ENCODE results near the gene ATP4B. TPM values are rescaled to one million over a fixed set of nuclear protein-coding genes. Genes with fewer than 3 reads are reported as not detected.

Gene ATP4B
- total RNA-seq, 1 experiment from 2014 or later = not detected

DNA sequence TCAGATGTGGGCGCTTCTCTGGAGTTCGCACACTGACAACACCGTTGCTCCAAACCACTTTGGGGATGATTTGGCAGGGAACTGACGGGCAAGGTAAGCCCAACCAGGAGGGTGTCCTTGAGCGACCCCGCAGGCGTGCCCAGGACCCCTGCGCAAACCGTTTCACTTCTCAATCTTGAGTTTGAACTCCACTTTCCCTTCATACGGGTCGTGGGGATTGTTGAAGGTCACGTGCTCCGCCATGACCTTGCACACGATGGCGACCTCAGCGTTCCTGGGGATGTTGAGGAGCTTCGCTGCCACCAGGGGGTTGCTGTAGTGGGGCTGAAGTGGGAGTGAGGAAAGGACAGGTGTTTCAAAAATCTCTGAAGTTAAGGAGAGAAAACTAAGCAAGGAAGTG, 8.8 kb downstream of the ATP4B start:
- Histone ChIP-seq H3K9me3 (no peaks in the 10 kb centered on the region), H3K27me3 (no peaks in the 10 kb centered on the region), H3K4me3 (no peak overlapping the region), H3K36me3 (peaks cover 9% of the 10 kb centered on the region)
- no peak for DNase-seq

DNA sequence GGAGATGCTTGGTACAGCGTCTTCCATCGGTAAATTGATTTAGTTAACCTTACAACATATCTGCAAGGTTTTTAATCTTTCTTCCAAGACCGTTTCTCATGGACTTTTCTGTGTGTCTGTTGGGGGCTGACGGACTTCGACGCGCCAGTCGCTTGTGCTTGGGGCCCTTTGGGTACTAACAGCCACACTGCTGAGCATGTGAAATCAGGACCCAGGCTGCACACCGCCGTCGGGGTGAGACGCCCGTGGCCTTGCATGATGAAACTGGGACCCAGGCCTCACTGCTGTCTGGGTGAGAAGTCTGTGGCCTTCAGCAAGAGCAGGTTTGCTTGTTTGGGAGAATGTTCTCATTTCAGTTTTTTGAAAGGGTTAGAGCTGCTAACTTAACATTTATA, 9.8 kb downstream of the ATP4B start:
- no peak for DNase-seq
- no peak overlapping the region for H3K4me3 ChIP-seq
- peaks cover 13% of the 10 kb centered on the region for H3K36me3 ChIP-seq
- H3K9me3 ChIP-seq = no peaks in the 10 kb centered on the region
- H3K27me3 ChIP-seq = no peaks in the 10 kb centered on the region

DNA sequence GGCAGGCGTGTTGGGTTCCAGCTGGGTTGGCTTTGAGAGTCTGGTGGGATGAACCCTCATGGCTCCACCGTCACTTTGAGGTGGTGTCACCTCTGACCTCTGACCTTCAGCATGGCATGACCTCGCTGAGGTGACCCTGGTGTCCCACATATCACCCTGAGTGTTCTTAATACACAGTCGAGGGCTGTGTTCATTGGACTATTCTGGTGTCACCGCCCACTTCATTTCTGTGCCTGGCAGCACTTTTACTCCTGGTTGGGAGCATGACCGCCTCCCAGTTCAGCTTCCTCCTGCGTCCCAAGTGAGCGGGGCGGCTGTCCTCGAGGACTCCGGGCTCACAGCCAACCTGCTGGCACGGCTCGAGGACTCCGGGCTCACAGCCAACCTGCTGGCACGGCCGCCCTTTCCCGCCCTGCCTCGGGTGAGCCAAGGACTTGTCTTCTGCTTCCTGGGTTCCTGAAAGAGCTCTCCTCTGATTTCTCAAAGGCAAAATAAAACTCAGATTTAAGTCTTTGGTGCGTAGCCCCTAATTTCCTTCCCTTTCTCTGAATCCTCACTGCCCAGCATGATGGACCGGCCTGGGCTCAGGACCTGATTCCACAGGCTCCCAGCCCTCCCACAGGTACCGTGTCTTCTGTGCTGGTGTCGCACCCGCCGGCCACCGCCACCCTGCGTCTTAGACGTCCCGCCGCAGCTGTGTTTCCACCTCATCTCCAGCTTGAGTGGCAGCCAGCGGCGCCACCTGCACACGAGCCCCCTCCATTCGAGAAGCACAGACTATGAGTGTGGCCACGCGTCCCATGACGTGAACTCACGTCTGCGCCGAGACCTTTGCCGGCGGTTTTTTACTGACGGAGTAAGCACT, 10.4 kb downstream of the ATP4B start:
- Histone ChIP-seq H3K9me3 (no peaks in the 10 kb centered on the region), H3K27me3 (no peaks in the 10 kb centered on the region), H3K36me3 (peaks cover 18% of the 10 kb centered on the region), H3K4me3 (no peak overlapping the region)
- peak; percentile 87 for DNase-seq

DNA sequence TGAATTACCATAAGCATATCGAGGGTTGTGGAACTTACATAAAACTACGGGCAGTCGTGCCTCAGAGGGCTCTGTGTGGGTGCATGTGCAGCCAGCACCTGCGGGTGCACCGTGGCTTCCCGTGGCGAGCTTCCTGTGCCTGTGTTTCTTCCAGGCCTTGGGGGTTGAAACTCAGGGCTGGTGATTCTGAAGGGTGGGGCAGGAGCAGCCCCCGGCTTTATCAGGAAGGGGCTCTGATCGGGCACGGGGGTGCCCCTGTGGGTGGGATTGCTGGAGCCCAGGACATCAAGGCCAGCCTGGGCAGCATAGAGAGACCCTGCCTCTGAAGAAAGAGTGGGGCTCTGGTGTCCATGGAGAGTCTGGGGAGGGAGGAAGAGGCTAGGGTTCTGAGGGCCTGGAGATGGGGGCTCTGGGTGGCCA, 11.1 kb downstream of the ATP4B start:
- Histone ChIP-seq H3K36me3 (peaks cover 25% of the 10 kb centered on the region), H3K4me3 (no peak overlapping the region), H3K9me3 (no peaks in the 10 kb centered on the region), H3K27me3 (no peaks in the 10 kb centered on the region)
- no peak for DNase-seq

DNA sequence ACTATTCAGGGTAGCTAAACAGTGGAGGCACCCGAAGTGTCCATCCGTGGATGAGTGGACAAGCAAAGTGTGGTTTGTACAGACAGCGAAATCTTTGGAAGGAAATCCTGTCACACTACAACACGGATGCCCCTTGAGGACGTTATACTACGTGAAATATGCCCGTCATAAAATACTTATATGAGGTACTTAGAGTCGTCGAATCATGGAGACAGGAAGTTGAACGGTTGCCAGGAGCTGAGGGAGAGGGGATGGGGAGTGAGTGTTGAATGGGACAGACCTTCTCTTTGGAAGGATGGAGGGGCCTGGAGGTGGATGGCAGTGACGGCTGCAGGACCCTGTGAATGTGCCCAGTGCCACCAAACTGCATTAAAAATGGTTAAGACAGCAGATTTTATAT, 11.6 kb downstream of the ATP4B start:
- Histone ChIP-seq H3K36me3 (peaks cover 30% of the 10 kb centered on the region), H3K4me3 (no peak overlapping the region), H3K9me3 (no peaks in the 10 kb centered on the region), H3K27me3 (no peaks in the 10 kb centered on the region)
- DNase-seq = no peak

DNA sequence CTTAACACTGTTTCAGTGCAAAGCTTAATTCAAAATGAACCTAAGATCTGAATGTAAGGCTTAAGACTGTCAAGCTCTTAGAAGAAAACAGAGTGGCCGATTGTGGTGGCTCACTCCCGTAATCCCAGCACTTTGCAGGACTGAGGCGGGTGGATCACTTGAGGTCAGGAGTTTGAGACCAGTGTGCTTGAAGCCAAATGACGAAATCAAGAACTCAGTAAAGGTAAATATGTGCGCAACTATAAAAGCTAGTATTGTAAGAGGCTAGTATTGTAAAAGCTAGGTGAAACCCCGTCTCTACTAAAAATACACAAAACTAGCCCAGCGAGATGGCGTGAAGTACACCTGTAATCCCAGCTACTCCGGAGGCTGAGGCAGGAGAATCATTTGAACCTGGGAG, 12.7 kb downstream of the ATP4B start:
- H3K36me3 ChIP-seq = peaks cover 38% of the 10 kb centered on the region

DNA sequence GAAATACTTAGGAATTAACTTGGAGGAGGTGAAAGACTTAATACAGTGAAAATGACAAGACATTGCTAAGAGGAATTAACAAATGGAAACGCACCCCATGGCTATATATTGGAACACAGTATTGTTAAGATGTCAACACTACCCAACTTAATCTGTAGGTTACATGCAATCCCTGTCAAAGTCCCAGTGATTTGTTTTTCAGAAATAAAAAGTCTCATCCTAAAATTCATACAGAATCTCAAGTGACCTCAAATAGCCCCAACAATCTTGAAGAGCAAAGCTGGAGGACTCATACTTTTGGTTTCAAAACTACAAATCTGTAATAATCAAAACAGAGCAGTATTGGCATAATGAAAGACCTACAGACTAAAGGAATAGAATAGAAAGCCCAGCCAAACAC, 13.2 kb downstream of the ATP4B start:
- Histone ChIP-seq H3K27me3 (no peaks in the 10 kb centered on the region), H3K9me3 (no peaks in the 10 kb centered on the region), H3K36me3 (peaks cover 43% of the 10 kb centered on the region), H3K4me3 (no peak overlapping the region)
- DNase-seq = no peak

More for the DNA sequence above, 12.7 kb downstream of the ATP4B start:
- Histone ChIP-seq H3K4me3 (no peak overlapping the region), H3K9me3 (no peaks in the 10 kb centered on the region), H3K27me3 (no peaks in the 10 kb centered on the region)
- DNase-seq = no peak

DNA sequence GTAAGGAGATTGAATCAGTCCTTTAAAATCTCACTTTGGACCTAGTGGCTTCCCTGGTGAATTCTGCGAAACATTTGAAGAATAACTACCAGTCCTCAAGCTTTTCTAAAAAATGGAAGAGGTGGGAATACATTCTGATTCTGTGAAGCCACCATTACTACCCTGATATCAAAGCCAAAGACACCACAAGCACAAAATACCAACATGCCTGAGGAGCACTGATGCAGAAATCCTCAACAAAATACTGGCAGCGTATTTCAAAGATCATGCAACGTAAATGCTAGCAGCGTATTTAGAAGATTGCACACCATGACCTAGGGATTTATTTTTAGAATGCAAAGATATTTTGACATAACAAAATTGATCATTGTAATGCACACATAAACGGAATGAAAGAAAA, 14.4 kb downstream of the ATP4B start:
- Histone ChIP-seq H3K36me3 (peaks cover 55% of the 10 kb centered on the region), H3K9me3 (no peaks in the 10 kb centered on the region), H3K4me3 (no peak overlapping the region), H3K27me3 (no peaks in the 10 kb centered on the region)
- no peak for DNase-seq

DNA sequence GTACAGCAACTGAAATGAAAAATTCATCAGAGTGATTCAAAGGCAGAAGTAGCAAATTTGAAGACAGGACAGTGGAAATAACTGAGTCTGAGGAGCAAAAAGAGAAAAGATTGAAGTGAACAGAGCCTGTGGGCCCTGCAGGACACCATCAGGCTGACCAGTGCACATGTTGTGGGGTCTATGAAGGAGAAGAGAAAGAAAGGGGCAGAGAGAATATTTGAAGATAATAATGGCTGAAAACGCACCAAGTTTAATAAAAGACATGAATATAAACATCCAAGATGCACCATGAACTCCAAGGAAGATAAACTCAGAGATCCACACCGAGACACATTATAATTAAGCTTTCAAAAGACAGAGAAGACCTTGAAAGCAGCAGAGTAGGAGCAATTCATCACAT, 15.4 kb downstream of the ATP4B start:
- H3K9me3 ChIP-seq = no peaks in the 10 kb centered on the region
- H3K4me3 ChIP-seq = no peak overlapping the region
- peaks cover 57% of the 10 kb centered on the region for H3K36me3 ChIP-seq
- H3K27me3 ChIP-seq = no peaks in the 10 kb centered on the region
- DNase-seq = no peak

DNA sequence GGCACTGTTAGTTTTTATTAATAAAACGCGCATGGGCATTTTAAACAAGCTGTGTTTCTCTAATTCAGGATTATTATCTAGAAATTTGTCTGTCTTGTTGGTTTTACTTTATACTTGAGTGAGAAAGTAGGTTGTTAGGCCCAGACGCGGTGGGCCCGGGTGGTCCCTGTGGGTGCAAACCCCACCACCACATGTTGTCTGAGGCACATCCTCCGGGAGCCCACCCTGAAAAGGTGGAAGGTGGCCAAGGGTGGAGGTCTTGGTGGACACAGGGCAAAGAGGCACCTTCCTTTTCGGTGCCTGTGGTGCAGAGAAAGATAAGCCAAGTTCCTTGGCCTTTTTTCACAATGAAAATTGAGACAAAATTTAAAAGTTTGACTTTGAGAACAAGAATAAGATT, 16.6 kb downstream of the ATP4B start:
- Histone ChIP-seq H3K9me3 (no peaks in the 10 kb centered on the region), H3K27me3 (no peaks in the 10 kb centered on the region), H3K4me3 (no peak overlapping the region), H3K36me3 (peaks cover 64% of the 10 kb centered on the region)
- no peak for DNase-seq

DNA sequence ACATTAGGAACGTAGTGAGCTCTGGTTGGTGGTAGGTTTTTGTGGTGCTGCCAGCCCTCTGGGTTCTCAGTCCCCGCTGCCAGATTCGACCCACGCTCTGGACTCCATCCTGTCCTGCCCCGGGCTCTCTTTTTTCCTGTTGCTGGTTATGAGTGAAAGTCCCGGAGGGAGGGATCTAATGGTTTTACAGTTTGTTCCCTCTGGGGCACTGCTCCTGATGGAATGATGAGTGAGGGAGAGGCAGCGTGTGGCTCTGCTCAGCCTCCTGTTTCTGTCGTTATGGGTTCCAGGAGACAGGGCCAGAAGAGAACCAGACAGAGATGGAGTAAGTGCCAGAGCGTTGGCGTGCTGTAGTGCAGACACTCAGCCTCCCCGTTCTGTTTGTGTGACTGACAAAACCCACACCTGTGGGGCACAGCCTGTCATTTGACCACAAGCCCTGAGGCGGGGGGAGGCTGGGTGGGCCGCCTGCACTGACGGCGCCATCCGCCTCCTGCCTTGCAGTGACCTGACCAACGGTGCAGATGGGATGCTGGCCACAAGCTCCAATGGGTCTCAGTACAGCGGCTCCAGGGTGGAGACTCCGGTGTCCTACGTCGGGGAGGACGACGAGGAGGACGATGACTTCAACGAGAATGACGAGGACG, 18.3 kb downstream of the ATP4B start:
- H3K4me3 ChIP-seq = no peak overlapping the region
- H3K27me3 ChIP-seq = no peaks in the 10 kb centered on the region
- no peaks in the 10 kb centered on the region for H3K9me3 ChIP-seq
- H3K36me3 ChIP-seq = peaks cover 77% of the 10 kb centered on the region
- DNase-seq = no peak

DNA sequence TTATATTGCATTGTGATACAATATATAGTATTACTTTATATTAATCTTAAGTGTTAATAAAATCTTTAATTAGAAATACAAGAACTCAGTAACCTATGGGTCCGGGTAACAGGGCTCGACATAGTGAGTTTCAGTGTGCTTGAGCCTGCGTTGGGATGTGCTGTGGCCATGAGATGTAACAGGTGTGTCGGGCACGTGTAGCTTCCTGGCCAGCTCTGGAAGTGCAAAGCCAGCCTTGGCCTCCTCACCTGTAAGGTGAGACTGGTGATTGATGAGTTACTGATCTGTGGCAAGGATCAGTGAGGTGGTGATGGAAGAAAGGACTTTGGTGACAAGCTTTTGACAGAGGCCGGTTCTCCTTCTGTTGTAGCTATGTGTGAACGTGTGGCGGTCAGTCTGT, 19.2 kb downstream of the ATP4B start:
- no peaks in the 10 kb centered on the region for H3K27me3 ChIP-seq
- no peak overlapping the region for H3K4me3 ChIP-seq
- no peak for DNase-seq
- H3K9me3 ChIP-seq = no peaks in the 10 kb centered on the region
- H3K36me3 ChIP-seq = peaks cover 86% of the 10 kb centered on the region

DNA sequence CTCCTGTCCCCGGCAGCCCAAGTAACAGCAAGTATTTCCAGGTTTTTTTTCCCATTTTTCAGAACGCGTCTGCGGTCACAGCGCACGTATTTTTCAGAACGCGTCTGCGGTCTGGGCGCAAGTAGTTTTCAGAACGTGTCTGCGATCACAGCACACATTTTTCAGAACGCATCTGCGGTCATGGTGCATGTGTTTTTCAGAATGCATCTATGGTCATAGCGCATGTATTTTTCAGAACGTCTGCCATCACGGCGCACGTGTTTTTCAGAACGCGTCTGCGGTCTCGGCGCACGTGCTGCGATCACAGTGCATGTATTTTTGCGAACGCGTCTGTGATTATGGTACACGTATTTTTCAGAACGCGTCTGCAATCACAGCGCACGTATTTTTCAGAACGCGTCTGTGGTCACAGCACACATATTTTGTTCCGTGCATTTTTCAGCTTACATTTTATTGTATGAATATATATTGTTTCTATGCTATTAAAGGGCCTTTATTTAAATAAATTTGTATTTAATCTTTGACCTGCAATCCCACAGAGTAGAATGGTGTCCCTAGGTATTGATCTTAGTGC, 19.7 kb downstream of the ATP4B start:
- H3K9me3 ChIP-seq = no peaks in the 10 kb centered on the region
- H3K36me3 ChIP-seq = peaks cover 88% of the 10 kb centered on the region
- H3K4me3 ChIP-seq = no peak overlapping the region
- H3K27me3 ChIP-seq = no peaks in the 10 kb centered on the region
- DNase-seq = no peak

DNA sequence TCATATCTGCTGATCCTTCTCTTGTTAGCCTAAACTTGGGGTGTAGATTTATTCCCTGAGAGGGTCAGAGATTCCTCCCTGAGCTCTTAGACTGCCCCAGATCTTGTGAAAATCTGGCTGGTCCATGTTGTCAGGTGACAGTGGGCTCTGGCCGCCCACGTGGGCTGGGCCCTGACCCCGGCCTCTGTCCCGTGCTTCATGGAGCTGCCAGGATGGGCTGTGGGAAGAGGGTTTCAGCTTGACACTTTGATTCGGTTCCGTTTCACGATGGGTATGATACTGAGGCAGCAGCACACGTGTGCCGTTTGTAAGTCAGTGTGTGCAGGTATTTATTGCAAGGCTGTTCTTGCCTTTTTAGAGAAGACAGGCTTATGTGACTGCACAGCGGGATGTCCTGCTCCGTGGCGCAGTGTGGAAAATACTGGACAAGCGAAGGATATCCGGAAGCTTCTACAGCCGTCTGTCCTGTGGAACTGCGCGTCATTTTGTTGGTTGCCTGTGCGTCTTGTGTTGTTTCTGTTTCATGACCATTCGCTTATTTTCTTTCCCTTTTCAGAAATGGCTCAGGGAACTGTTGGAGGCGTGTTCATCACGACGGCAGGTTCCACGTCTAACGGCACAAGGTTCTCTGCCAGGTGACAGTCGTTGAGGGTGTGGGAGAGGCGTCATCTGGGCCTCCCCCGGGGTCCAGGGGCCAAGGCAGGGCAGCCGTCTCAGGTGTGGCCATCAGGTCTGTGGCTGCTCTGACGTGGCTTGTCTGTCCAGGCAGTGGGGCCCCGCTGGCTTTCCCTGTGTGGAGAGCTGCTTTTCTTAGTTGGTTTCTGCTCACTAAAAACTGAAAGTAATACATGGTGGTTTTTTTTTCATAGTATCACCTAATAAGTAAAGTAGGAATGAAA, 20.5 kb downstream of the ATP4B start:
- no peak for DNase-seq
- H3K36me3 ChIP-seq = peaks cover 87% of the 10 kb centered on the region

DNA sequence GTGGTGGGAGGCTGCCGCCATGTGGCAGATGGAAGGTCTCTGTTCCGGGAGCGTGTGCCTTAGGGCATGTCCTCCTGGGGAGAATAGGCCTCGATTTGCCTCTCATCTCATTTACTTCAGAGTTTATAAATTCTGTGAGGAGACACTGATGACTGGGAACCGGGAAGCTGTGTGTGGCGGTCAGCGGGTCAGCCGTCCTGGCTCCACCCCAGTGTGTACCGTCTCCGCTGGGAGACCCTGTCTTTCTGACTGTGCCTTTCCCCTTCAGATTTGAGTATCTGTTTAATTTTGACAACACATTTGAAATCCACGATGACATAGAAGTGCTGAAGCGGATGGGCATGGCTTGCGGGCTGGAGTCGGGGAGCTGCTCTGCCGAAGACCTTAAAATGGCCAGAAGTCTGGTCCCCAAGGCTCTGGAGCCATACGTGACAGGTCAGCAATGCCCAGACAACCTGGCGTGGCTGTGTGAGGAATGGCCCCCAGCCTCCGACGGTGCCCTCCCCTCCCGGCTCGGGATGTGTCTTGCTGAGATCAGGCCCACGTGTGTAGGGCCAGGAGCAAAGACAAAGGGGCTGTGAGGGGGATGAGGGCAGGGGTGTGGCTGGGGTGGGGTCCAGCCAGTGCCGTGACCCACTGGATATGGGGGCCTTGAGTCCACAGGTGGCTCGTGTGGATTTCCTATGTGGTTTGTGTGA, 21.6 kb downstream of the ATP4B start:
- H3K27me3 ChIP-seq = no peaks in the 10 kb centered on the region
- DNase-seq = no peak
- peaks cover 86% of the 10 kb centered on the region for H3K36me3 ChIP-seq
- H3K9me3 ChIP-seq = no peaks in the 10 kb centered on the region
- no peak overlapping the region for H3K4me3 ChIP-seq

More for the DNA sequence above, 20.5 kb downstream of the ATP4B start:
- Histone ChIP-seq H3K27me3 (no peaks in the 10 kb centered on the region), H3K4me3 (no peak overlapping the region), H3K9me3 (no peaks in the 10 kb centered on the region)

DNA sequence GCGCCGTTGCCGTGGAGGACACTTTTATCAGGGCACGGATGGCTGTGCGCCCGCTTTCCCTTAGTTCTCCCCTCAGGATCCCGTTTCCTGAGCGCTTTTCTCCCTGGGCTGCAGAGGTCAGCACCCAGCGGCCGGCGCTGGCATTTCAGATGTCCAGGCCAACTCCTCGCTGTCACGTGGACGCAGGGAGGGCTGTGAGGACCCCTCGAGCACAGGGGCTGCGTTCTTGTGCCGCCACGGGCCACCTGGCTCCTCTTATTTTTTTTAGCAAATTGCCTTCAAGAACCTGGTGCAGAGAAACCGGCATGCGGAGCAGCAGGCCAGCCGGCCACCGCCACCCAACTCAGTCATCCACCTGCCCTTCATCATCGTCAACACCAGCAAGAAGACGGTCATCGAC, 22.3 kb downstream of the ATP4B start:
- H3K9me3 ChIP-seq = no peaks in the 10 kb centered on the region
- no peaks in the 10 kb centered on the region for H3K27me3 ChIP-seq
- H3K4me3 ChIP-seq = no peak overlapping the region
- H3K36me3 ChIP-seq = peaks cover 85% of the 10 kb centered on the region
- no peak for DNase-seq
